Gastrocnemius medialis (tissue), 4 donors: Measurements from ENCODE around the gene CHRNB4. TPM values are rescaled to one million over a fixed set of nuclear protein-coding genes. Genes with fewer than 3 reads are reported as not detected.

Experiments
- ATAC-seq, 2 donors: fragments of 150-250 bp; one replicate each; pipeline ENCODE4 v1.9.1; 2016
- DNase-seq, 2 donors: peaks; one replicate each; pipeline ENCODE4 v3.0.0-alpha.2; 2019
- H3K27ac ChIP-seq, 4 donors: fragments of 200-600 bp; sonication (generic); 1 replicate in 1 of 4; 2 replicates in 3 of 4; pipeline ENCODE4 v1.5.1; 2016 to 2018; ENCODE audit warnings: mild to moderate bottlenecking in 2 of 4, moderate library complexity in 1 of 4
- H3K27me3 ChIP-seq, 3 donors: fragments of 200-600 bp; sonication (generic) in 2 of 3; 1 replicate in 1 of 3; 2 replicates in 2 of 3; pipeline versions ENCODE4 v1.5.1 to v1.6.0; 2016 to 2019; ENCODE audit warnings: mild to moderate bottlenecking in 1 of 3, moderate library complexity in 1 of 3
- H3K36me3 ChIP-seq, 2 donors: fragments of 200-600 bp; sonication (generic) in 1 of 2; one replicate each; pipeline ENCODE4 v1.5.1; 2017 to 2018
- H3K4me1 ChIP-seq, 2 donors: fragments of 200-600 bp; sonication (generic) in 1 of 2; one replicate each; pipeline ENCODE4 v1.5.1; 2016 to 2017; ENCODE audit warnings: mild to moderate bottlenecking in 2 of 2
- H3K4me3 ChIP-seq, 4 donors: fragments of 200-600 bp; sonication (generic) in 3 of 4; 1 replicate in 1 of 4; 2 replicates in 3 of 4; pipeline ENCODE4 v1.5.1; 2016 to 2019; ENCODE audit warnings: mild to moderate bottlenecking in 2 of 4
- H3K9me3 ChIP-seq, 3 donors: fragments of 200-600 bp; sonication (generic) in 2 of 3; 1 replicate in 1 of 3; 2 replicates in 2 of 3; pipeline ENCODE4 v1.5.1; 2016 to 2019
- POLR2A ChIP-seq, 2 donors: fragments of 450-650 bp; IDR thresholded peaks; one replicate each; pipeline ENCODE4 v1.6.1; 2017; ENCODE audit warnings: antibody characterized with exemption in 2 of 2, mild to moderate bottlenecking in 2 of 2, moderate library complexity in 2 of 2
- in situ Hi-C, 4 donors: fragments of 200-750 bp; cut with MboI; loops; one replicate each; pipeline versions ENCODE4 v1.15.0 to v1.8.0; 2017; ENCODE audit warnings: low sequenced_read_pairs in 4 of 4
- intact Hi-C: fragments of 100-400 bp; cut with DNase I; formaldehyde crosslinking; loops from one replicate; pipeline ENCODE4 v1.15.1; 2023; ENCODE audit warnings: low total_unique reads
- total RNA-seq, 4 donors: library from RNA; depleted of rRNA; stranded (reverse); fragments of >200 nt; gene quantifications; one replicate each; pipeline versions ENCODE4 v1.1.0 to v1.2.3, GENCODE V29; 2016
- TF ChIP-seq, protein P1 (sequence below), 5 experiments: fragments of 450-650 bp in 3 of 5; fragments of 200-600 bp in 2 of 5; sonication (generic) in 2 of 5; IDR thresholded peaks in 4 of 5; conservative IDR thresholded peaks in 1 of 5; 1 replicate in 4 of 5; 2 replicates in 1 of 5; pipeline ENCODE4 v1.5.1; 2016 to 2019; ENCODE audit warnings: antibody characterized with exemption in 5 of 5, mild to moderate bottlenecking in 3 of 5, moderate library complexity in 3 of 5

Gene CHRNB4
- total RNA-seq, 4 donors from 2014 or later, result not detected

DNA sequence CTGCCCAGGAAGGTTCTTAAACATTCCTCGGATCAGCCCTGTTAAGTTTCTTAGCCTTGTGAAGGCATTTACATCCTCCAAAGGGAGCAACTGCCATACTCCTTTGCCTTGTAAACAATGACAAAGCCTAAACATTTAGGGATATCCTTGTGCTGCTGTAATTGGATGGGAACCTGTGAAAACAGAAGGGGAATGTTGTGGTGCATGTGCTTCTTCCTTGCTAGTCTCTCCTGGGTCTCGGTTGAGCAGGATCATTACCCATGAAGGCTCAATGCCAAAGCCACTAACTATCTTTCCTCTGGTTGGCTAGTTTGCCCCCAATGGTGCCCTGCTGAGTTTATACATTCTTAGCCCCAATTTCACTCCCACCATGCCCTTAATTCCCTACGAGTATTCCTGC is 37.5 kb downstream of the CHRNB4 start:
- H3K9me3 ChIP-seq, result no peaks in the 10 kb centered on the region
- in situ Hi-C loops (no loop called here), intact Hi-C loops (no loop called here)
- H3K36me3 ChIP-seq, result no peaks in the 10 kb centered on the region
- ATAC-seq (no peak), DNase-seq (no peak)
- no peaks in the 10 kb centered on the region for H3K27me3 ChIP-seq
- TF ChIP-seq, protein P1, sequence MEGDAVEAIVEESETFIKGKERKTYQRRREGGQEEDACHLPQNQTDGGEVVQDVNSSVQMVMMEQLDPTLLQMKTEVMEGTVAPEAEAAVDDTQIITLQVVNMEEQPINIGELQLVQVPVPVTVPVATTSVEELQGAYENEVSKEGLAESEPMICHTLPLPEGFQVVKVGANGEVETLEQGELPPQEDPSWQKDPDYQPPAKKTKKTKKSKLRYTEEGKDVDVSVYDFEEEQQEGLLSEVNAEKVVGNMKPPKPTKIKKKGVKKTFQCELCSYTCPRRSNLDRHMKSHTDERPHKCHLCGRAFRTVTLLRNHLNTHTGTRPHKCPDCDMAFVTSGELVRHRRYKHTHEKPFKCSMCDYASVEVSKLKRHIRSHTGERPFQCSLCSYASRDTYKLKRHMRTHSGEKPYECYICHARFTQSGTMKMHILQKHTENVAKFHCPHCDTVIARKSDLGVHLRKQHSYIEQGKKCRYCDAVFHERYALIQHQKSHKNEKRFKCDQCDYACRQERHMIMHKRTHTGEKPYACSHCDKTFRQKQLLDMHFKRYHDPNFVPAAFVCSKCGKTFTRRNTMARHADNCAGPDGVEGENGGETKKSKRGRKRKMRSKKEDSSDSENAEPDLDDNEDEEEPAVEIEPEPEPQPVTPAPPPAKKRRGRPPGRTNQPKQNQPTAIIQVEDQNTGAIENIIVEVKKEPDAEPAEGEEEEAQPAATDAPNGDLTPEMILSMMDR (IDR thresholded peaks at IDR 0.05 in 4 of 5, conservative IDR thresholded peaks at IDR 0.05 in 1 of 5), result no peak
- TF ChIP-seq POLR2A (IDR thresholded peaks at IDR 0.05), result no peak
- H3K4me3 ChIP-seq, result no peak overlapping the region
- no peaks in the 10 kb centered on the region for H3K4me1 ChIP-seq
- no peak overlapping the region for H3K27ac ChIP-seq

DNA sequence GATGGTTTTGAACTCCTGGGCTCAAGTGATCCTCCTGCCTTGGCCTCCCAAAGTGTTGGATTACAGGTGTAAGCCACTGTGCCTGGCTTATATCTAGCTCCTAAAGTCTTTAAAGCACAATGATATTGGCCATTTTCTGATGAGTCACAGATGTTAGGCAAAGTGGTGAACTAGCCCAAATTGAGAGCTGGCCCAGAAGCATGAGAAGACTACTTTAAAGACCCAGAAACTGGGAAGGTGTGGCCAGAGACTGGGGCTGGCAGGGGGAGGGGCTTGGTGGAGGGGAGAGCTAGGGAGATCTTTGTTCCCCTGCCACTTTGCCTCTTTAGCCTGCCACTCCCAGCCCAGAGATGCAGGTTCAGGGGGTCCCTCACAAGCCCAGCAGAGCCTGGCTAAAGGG is 41.8 kb downstream of the CHRNB4 start:
- H3K36me3 ChIP-seq, result no peaks in the 10 kb centered on the region
- intact Hi-C loops (no loop called here), in situ Hi-C loops (no loop called here)
- H3K4me3 ChIP-seq, result no peak overlapping the region
- H3K4me1 ChIP-seq, result no peaks in the 10 kb centered on the region
- H3K27me3 ChIP-seq, result no peaks in the 10 kb centered on the region
- TF ChIP-seq POLR2A (IDR thresholded peaks at IDR 0.05), result no peak
- TF ChIP-seq, protein P1 (IDR thresholded peaks at IDR 0.05 in 4 of 5, conservative IDR thresholded peaks at IDR 0.05 in 1 of 5), result no peak
- no peak for DNase-seq
- ATAC-seq, result no peak
- no peaks in the 10 kb centered on the region for H3K9me3 ChIP-seq
- no peak overlapping the region for H3K27ac ChIP-seq

DNA sequence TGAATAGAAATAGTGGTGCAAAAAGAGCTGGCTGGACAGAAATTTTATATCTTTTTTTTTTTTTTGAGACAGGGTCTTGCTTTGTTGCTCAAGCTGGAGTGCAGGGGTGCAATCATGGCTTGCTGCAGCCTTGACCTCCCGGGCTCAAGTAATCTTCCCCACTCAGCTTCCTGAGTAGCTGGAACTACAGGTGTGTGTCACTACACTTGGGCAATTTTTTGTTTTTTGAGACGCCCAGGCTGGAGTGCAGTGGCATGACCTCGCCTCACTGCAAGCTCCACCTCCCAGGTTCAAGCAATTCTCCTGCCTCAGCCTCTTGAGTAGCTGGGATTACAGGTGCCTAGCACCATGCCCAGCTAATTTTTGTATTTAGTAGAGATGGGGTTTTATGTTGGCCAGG is 42.7 kb downstream of the CHRNB4 start:
- DNase-seq (no peak), ATAC-seq (no peak)
- no peak overlapping the region for H3K4me3 ChIP-seq
- H3K27me3 ChIP-seq, result no peaks in the 10 kb centered on the region
- H3K4me1 ChIP-seq, result no peaks in the 10 kb centered on the region
- intact Hi-C loops (no loop called here), in situ Hi-C loops (no loop called here)
- TF ChIP-seq, protein P1 (IDR thresholded peaks at IDR 0.05 in 4 of 5, conservative IDR thresholded peaks at IDR 0.05 in 1 of 5), result no peak
- TF ChIP-seq POLR2A (IDR thresholded peaks at IDR 0.05), result no peak
- H3K9me3 ChIP-seq, result no peaks in the 10 kb centered on the region
- H3K36me3 ChIP-seq, result no peaks in the 10 kb centered on the region
- no peak overlapping the region for H3K27ac ChIP-seq

DNA sequence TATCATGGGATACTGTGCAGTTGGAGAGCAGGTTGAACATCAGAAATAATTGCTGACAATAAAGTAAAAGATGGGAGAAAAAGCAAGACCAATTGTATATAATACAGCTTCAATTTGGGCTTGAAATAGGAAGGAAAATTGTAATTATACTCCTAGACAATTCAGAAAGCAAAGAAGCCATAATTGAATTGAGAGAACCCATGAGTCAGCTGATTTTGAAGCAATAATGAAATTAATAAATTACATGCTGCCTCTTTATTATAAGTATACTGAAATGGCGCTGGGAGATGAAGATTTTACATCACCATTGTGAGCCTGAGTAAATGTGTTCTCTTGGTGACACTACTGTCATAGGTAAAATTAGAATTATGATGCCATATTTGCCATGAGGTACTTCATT is 43.4 kb downstream of the CHRNB4 start:
- H3K36me3 ChIP-seq, result no peaks in the 10 kb centered on the region
- no peaks in the 10 kb centered on the region for H3K9me3 ChIP-seq
- intact Hi-C loops (no loop called here), in situ Hi-C loops (no loop called here)
- no peaks in the 10 kb centered on the region for H3K4me1 ChIP-seq
- TF ChIP-seq, protein P1 (IDR thresholded peaks at IDR 0.05 in 4 of 5, conservative IDR thresholded peaks at IDR 0.05 in 1 of 5), result no peak
- TF ChIP-seq POLR2A (IDR thresholded peaks at IDR 0.05), result no peak
- H3K4me3 ChIP-seq, result no peak overlapping the region
- DNase-seq (no peak), ATAC-seq (no peak)
- no peak overlapping the region for H3K27ac ChIP-seq
- no peaks in the 10 kb centered on the region for H3K27me3 ChIP-seq

DNA sequence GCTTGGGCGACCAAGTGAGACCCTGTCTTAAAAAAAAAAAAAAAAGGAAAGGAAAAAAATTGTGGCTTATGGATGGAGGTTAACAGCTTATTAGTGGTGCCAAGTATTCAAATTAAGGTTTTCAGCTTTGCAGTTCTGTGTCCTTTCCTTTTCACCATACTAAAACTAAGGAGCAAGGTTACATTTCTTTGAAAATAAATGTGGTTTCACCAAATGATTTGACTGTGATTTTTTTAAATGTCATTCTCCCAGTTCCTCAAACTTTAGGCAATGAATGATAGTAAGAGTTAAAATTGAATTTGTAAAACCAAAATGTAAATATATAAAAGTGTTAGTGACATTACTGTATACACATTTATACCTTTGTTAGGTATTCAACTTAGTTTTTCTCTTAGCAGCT is 66.1 kb downstream of the CHRNB4 start:
- Histone ChIP-seq H3K4me3 (no peak overlapping the region), H3K27ac (no peak overlapping the region), H3K9me3 (no peaks in the 10 kb centered on the region), H3K36me3 (no peaks in the 10 kb centered on the region), H3K27me3 (peaks cover 0 to 2% (median 0%) of the 10 kb centered on the region in 3 donors), H3K4me1 (no peaks in the 10 kb centered on the region)
- ATAC-seq (no peak), DNase-seq (no peak)
- intact Hi-C loops, result no loop called here
- TF ChIP-seq POLR2A (IDR thresholded peaks at IDR 0.05), result no peak
- TF ChIP-seq, protein P1 (IDR thresholded peaks at IDR 0.05 in 4 of 5, conservative IDR thresholded peaks at IDR 0.05 in 1 of 5), result no peak
- in situ Hi-C loops, result no loop called here
